HuH-7 (cell line): ENCODE results near the gene MSLN.

Source experiments
- DNase-seq: peaks from one replicate; pipeline ENCODE4 v3.0.0; 2011; ENCODE audit warnings: low spot score

MSLN gene

DNA sequence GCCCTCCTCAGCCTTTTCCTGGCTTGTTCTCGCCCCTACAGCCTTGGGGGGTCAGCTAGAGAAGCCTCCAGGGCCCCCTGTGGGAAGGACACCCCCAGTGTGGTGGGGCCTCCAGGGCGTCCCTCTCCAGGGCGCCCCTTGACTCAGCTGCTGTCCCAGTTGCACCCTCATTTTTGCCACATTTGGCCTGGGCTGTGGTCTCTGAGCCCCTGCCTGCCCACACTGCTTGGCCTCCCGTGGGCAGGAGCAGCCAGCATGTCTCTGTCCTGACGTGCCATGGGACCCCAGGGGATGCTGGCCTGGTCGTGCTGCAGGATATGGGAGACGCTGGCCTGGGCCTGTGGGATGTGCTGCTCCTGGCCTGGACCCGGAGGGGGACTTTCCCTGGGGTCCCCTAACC, 32.9 kb downstream of the MSLN start:
- DNase-seq, result no peak

DNA sequence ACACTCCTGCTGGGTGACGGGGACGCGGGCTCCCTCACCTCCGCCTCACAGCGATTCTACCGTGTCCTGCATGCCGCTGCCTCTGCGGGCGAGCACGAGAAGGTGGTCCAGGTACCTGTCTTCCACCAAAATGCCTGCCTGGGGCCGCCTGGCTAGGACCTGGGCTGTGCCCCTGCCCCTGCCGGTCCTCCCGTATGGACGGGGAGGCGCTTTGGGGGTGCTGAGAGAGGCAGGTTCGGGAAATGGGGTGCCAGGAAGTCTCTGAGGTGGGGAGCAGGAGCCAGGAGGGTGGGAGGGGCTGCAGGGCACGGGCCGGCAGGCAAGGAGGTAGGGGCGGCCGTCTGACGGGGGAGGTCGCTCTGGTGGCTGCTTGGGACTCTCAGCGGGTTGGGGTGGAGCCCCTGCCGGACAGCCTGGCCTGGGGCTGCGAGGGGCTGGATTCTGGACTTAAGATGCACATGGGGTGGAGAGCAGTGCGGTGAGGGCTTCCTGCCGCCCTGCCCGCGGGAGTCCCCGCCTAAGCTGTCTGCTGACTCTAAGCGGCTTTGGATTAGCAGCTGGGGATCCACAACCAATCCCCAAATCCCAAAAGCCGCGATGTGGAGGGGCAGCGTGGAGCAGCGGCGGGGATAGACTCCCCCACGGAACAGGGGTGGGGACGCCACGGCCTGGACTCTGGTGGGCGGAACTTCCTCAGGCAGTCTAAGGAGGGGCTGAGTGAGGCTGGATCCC, 33.7 kb downstream of the MSLN start:
- no peak for DNase-seq

DNA sequence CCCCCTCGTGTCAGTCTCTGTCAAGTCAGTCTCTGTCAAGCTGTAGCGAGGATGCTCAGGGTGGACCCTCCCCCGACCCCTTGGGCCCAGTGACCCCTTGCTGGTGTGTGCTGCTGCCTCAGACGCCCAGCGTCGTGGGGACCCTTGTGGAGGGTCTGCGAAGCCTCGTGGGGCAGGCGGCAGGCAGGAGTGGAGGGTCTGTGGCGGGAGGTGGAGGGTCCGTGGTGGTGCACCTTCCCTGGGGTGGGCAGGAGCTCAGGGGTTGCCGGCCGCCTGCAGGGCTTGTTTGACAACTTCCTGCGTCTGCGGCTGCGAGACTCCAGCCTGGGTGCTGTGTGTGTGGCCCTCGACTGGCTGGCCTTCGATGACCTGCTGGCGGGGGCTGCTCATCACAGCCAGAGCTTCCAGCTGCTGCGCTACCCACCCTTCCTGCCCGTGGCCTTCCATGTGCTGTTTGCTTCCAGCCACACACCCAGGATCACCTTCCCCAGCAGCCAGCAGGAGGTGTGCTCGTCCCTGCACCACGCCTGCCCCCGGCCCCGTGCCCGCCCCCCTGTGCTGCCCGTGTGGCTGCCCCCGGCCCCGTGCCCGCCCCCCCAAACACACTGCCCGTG, 34.4 kb downstream of the MSLN start:
- DNase-seq, result no peak

DNA sequence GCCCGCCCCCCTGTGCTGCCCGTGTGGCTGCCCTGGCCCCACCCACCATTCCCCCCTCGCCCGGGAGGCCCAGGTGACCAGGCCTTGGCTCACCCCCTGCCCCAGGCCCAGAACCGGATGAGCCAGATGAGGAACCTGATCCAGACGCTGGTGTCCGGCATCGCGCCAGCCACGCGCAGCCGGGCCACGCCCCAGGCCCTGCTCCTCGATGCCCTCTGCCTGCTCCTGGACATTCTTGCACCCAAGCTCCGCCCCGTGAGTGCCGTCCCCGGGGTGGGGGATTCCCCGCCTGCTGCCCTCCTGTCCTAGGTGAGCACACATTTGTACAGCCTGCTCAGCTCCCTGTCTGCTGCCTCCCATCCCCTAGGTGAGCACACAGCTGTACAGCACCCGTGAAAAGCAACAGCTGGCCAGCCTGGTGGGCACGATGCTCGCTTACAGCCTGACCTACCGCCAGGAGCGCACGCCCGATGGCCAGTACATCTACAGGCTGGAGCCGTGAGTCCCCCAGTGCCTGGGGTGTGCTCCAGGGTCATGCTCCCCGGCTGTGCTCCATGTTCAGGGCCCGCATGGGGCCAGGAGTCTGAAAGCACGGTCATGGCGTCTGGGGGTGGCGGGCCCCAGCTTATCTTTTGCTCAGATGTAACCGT, 35.2 kb downstream of the MSLN start:
- DNase-seq, result no peak

DNA sequence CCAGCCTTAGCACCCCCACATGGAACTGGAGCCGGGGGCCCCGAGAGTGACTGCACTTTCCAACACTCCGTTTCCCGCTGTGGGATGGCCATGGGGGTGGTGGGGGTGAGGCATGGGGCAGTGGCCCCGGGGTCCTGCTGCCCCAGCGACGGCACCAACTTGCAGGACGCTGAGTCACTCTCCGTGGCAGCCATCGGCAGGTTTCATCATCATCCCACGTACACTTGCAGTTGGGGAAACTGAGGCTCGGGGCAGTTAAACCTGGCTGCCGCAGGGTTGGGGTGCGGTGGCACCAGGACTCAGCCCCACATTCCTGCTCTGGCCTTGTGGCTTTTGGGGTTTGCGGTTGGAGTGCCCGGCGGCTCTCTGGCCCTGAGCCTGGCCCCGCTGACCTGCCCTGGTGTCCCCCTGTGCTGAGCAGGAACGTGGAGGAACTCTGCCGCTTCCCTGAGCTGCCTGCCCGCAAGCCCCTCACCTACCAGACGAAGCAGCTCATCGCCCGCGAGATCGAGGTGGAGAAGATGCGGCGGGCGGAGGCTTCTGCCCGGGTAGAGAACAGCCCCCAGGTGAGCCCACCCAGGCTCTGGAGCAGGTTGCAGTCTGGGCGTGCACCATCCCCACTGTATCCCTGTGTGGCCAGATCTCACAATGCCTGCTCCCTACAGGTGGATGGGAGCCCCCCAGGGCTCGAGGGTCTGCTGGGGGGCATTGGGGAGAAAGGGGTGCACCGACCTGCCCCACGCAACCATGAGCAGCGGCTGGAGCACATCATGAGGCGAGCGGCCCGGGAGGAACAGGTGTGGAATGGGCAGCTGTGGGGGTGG, 36.0 kb downstream of the MSLN start:
- no peak for DNase-seq

DNA sequence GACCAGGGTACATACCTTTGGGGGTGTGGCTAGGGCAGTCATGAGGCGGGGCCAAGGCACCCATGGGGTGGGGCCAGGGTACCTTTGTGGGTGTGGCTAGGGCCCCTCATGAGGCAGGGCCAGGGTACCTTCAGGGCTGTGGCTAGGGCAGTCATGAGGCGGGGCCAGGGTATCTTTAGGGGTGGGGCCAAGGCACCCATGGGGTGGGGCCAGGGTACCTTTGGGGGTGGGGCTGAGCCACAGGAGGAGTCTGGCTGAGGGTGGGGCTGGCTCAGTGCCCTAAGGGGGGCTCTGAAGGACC, 36.5 kb downstream of the MSLN start:
- no peak for DNase-seq

DNA sequence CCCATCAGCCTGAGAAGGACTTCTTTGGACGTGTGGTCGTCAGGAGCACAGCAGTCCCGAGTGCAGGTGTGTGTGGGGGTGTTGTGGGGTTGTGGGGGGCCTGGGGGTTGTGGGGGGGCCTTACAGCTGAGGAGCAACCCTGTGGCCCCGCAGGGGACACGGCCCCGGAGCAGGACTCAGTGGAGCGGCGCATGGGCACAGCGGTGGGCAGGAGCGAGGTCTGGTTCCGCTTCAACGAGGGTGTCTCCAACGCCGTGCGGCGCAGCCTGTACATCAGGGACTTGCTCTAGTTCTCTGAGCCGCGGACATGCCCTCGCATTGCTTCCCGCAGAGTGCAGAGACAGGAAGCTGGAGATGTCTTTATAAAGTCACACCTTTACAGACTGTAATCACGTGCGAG, 37.2 kb downstream of the MSLN start:
- no peak for DNase-seq

DNA sequence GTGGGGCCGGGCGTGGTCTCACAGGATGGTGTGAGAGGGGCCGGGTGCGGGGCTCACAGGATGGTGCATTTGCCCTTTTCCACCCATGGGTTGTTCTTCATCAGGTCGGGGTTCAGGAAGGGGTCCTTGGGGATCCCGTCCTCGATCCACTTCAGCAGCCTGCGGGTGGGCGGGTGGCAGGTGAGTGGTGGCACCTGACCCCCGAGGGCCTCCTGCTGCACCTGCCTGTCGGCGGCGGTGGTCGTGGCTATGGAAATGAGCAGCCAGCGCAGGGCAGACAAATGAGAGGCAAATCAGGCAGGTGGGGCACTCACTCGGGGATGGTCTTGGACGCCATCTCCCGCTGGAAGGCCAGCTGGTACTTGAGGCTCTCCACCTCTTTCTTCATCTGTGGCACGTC, 38.1 kb downstream of the MSLN start:
- DNase-seq, result no peak

DNA sequence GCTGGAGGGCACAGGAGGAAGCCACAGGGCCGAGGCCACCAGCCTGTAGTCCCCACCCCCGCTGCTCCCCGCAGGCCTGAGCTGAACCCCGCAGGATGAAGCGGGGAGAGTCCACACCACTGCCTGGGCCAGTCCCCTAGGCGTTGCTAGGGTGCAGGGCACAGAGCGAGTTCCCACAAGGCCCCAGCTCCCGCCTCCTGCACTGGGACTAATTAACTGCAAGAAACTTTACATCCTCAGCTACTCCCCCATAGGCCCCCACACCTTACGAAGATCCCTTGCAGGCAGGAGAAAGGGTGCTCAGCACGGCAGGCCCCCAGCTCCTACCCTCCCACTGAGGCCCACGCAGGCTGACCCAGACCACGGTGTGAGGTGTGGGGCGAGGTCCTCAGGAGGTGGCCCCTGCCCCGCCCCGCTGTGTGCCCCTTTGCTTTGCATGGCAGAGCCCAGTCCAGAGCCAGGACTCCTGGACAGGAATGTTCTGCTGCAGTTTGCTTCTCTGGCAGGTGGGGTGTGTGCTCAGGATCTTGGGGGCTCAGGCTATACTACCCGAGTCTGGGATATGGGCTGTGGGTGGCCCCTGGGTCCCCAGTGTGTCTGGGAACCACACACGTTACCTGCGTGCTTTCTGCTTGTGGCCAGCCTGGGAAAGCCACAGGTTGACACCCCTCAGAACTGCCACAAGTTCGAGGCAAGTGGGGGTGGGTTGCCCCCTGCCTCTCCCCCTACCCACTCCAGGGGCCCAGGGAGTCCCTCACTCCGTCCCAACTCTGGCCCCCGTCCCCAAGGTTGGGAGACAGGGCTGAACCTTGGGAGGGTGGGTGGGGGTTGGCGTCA, 38.8 kb downstream of the MSLN start:
- no peak for DNase-seq

DNA sequence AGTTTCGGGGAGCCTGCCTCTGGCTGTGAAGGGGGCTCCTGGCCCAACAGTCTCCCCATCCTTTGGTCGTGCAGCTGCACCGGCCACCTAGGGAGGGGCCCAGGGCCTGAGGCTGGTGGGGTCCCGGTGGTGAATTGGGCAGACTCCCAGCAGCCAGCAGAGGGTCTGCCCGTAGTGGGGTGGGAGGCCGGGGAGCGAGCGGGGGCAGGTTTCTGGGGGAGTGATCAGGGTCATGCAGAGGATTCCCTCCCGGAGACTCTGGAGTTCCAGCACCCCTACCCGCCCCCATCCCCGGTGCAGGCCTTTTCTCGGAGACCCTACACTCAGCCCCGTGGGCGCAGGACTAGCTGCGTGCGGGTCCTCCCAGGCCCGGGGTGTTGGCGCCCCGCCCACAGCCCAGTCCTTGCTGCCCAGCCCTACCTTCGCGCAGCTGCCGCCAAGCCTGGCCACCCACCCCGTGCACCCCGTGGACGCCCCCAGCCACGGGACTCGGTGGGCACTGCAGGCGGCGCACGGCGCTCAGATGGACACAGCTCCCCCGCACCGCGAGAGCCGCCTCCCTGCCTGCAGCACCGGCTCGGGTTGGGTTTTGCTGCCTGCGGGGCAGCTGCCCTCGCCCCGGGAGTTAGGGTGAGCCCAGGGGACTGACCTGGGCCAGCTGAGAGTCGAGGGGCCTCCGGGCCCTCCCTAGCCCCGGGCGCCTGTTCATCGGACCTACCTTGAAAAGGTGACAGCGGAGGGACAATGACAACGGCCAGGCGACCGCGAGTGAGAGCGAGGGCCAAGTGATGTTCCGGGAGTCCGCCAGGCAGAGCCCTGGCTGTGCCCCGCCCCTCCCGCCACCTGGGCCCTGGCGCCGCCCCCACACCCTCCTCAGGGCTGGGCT, 39.7 kb downstream of the MSLN start, which contains the start of gene GNG13:
Gene GNG13 (minus strand): TSS at position 787 of the 886 bp plus-strand sequence. CDS start 1,657 bp downstream, outside the sequence.
- no peak for DNase-seq

DNA sequence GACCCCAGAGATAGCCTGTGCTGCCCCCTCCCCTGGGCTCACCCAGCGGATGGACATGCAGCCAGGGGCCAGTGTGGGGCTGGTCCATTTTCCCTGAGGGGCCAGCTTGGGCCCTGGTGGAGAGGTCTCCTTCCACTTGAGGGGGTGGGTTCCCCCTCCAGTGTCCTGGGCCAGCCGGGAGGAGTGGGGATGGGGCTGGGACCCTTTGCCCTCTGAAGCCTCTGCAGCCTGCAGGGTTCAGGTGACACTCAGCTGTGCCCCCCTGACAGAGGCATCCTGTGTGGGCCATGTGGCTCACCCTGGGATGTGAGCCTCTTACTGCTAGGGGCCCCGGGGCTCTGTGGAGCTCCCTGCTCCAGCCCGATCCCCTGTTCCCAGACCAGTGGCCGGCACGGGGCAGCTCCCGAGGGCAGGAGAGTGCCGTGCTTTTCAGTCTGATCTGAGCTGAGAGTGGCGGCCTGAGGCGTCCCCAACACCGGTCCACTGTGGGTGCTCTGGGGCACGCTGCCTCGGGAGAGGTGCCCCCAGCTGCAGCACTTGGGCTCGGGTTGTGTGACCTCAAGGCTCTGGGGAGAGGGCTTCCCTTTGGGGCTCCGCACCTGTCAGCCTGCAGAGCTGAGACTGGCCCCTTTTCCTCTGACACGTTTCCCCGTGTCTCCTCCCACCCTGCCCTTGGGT, 40.4 kb downstream of the MSLN start:
- no peak for DNase-seq

DNA sequence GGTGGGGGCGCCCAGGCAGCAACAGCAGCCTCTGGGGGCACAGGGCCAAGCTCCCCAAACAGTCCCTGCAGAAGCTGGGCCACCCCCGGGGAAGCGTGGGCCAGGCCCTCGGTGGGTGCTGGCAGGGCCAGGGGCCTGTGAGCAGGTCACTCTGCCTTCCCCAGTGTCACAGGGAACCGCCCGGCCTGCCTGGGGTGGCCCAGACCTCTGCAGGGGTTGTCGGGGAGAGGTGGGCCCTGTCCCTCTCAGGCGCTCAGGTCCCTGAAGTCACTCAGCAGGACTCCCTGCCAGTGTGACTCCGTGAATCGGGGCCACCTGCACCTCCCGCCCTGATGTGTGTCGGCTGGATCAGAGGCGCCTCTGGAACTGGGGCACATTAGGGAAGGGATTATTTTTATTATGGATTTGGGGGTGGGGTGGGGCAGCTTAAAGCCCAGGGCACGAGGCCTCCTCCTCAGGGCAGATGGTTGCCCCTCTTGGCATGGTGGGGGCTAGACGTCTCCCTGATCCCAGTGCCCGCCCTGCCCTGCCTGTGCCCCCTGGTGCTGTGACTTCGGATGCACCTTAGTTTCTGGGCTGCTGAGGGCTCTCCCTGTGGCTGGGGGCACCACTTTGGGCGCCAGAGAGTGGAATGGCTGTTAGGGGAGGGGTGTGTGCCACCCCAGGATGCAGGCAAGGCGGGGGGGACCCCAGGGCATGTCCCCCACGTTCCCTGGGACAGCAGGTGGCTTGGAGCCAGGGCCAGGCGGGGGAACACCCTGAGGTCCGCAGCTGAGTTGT, 41.2 kb downstream of the MSLN start:
- DNase-seq, result no peak

DNA sequence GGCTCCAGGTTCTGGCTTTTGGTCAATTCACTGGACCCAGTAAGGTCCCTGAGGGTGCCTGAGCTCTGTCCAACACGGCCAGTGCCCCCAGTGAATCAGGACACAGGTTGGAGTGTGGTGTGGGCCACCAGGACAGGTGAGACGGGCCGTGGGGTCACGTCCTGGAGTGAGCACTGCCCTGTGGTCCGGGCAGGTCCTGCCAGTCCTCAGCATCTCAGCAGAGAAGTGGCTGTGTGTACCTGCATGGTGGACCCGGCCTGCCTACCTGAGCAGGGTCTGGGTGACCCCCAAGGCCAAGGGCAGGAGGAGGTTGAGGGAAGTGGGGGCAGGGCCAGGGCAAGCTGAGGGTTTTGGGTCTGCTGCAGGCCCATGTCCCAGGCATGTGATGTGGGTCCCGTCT, 41.9 kb downstream of the MSLN start:
- DNase-seq, result no peak

DNA sequence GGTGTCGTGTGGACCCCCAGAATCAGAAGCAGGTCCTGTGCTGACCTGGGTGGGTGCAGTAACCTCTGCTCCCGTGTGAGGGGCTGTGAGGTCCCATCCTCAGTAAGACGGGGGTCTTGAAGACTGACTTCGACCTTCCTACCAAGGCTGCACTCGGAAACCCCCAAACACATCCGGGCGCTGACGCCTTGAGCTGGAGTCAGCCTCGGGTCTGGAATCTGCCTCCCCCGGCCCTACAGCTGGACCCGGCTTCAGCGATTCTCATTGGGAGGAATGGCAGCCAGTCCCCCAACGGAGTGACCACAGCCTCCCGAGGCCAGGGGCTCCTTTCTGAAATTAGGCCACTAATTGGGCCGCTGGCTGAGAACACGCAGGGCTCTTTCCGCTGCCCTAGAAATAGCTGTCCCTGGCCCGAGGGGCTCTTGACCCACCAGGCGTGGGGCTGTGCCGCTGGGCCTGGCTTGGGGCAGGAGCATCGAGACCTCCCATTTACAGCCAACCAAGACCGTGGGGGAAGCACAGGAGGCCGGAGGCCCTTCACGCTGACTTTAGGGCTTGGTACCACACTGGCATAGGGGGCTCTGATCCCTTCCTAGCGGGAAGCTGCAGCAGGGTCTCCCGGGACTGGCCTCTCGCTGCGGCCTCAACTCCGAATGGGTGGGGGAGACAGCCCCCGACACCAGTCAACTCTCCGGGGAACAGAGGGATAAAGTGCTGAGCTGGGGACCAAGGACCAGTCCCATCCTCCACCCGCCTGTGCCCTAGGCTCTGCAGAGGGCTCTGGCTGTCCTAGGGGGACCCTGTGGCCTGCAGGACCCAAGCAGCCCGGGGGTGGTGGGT, 42.6 kb downstream of the MSLN start:
- DNase-seq, result no peak

DNA sequence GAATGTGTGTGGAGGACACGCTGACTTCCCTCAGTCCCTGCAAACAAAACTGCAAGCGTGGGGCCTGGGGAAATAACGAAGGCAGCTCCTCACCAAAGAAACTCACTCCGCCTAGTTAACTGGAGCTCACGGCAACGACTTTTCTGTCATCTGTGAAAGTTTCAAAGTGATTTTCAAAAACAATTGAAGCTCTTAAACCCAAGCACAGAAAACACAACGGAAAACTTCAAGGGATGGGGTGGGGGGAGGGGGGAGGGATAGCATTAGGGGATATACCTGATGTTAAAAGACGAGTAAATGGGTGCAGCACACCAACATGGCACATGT, 43.2 kb downstream of the MSLN start:
- no peak for DNase-seq

DNA sequence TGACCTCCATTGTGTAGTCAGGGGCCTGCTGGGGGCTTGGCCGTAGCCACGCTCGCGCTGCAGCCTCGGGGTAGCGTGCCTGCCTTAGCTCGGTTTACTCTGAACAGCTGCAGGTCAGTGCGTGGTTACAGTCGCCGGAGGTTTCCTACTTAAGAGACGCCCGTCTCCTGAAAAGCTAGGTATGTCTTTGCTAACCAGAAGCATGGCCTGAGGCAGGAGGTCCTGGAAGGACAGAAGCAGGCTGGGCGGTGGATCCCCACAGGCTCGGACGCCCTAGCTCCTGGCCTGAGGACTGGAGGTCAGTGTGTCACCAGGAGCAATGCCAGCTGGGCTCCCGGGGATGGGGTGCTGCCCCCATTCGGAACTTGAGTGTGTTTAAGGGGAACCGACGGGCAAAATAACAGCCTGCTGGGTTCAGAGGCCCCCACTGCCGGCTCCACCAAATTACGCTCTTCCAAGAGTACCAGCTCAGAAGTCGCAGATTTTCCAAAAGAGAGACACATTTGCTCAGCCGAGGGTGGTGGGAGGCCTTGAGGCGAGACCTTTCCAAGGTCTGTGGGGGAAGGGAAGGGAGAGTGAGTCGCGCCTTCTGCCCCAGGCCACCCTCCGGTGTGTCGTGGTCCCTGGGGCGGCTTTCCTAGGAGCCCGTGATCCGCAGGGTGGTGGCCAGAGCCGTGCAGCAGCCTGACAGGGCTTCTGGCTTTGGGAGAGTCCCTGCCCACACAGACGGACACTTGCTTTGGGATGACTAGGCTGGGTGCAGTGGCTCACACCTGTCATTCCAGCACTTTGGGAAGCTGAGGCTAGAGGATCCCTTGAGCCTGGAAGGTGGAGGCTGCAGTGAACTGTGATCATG, 43.9 kb downstream of the MSLN start:
- no peak for DNase-seq

DNA sequence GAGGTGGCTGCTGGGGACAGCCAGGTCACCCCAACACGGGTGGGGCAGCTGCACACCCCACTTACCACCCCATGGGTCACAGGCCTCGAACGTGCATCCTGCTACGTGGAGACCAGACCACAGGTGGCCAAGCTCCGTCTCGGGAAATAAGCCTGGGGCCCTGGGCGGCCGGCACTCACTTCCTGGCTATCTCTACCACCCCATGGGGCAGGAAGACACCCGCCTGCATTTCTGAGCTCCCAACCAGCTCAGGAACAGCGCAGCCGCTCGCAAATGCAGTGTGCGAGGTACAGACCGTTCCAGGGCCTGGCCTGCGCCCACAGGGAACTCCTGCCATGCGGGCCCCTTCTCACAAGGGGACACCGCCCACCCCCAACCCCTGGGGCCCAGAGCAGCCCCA, 44.9 kb downstream of the MSLN start:
- no peak for DNase-seq
